ENCODE data around the gene SPIRE2. TPM values are rescaled to one million over a fixed set of nuclear protein-coding genes. Genes with fewer than 3 reads are reported as not detected.
A peak's percentile ranks its signal among the peaks of the same experiment; 100 is the strongest.

SPIRE2 gene
- total and polyA plus RNA-seq, 2 donors from 2014 or later = 2.9 to 6.5 TPM

DNA sequence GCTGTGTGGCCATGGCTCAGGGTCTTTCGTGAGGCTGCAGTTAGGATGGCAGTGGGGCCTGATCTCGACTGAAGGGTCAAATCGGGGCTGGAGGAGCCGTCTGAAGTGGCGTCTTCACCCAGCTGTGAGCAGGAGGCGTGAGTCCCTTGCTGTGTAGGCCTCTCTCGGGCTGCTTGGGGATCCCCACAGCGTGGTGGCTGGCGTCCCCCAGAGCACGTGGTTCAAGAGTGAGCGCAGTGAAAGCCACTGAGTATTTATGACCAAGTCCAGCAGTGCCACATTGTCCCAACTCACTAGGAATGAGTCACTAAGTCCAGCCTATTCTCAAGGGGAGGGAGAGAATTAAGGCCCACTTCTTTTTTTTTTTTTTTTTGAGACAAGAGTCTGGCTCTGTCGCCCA is 33.4 kb downstream of the SPIRE2 start:
- Histone ChIP-seq H3K36me3 (ENCODE audit: control insufficient read depth in 2 of 3, insufficient read depth in 3 of 3, low read length in 3 of 3) (no peaks in the 10 kb centered on the region), H3K4me1 (ENCODE audit: control insufficient read depth in 2 of 3, insufficient read depth in 2 of 3, low read depth in 1 of 3, low read length in 3 of 3) (peaks cover 0 to 4% (median 4%) of the 10 kb centered on the region in 3 donors), H3K27me3 (ENCODE audit: control insufficient read depth, insufficient read depth, low read length) (no peaks in the 10 kb centered on the region), H3K4me3 (ENCODE audit: low read length in 3 of 3) (no peak overlapping the region), H3K27ac (ENCODE audit: low read depth in 2 of 2, low read length in 2 of 2) (no peak overlapping the region), H3K9me3 (ENCODE audit: control insufficient read depth in 2 of 3, insufficient read depth in 1 of 3, low read length in 3 of 3) (no peaks in the 10 kb centered on the region), H3K9ac (ENCODE audit: low read length in 3 of 3) (no peak overlapping the region)
- DNase-seq (no peak), FAIRE-seq (no peak)
- TF ChIP-seq, protein P1, sequence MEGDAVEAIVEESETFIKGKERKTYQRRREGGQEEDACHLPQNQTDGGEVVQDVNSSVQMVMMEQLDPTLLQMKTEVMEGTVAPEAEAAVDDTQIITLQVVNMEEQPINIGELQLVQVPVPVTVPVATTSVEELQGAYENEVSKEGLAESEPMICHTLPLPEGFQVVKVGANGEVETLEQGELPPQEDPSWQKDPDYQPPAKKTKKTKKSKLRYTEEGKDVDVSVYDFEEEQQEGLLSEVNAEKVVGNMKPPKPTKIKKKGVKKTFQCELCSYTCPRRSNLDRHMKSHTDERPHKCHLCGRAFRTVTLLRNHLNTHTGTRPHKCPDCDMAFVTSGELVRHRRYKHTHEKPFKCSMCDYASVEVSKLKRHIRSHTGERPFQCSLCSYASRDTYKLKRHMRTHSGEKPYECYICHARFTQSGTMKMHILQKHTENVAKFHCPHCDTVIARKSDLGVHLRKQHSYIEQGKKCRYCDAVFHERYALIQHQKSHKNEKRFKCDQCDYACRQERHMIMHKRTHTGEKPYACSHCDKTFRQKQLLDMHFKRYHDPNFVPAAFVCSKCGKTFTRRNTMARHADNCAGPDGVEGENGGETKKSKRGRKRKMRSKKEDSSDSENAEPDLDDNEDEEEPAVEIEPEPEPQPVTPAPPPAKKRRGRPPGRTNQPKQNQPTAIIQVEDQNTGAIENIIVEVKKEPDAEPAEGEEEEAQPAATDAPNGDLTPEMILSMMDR (IDR thresholded peaks at IDR 0.05; ENCODE audit: borderline replicate concordance, extremely low read depth, insufficient read depth) = no peak
- intact Hi-C loops (cut with DNase I) = loop anchor here (10.0 kb wide), 1 partner anchor 157 kb away; the partner anchor contains the start of gene SPATA2L

DNA sequence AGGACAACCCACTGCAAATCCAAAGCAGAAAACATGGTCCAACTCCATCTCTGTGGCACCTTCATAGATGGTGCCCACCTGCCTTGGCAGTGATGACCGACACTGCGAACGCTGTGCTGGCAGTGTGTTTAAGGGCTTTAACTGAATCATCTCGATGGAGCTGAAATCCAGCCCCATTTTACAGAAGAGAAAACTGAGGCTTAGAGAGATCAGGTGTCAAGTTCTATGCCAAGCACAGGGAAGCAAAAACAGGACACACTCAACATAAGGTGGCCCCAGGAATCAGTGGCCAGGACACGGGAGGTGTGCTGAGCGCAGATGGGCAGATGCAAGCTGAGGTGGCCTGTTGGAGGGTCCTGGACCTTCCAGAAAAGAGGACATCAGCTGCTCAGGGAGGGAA is 34.5 kb downstream of the SPIRE2 start:
- no peaks in the 10 kb centered on the region for H3K27me3 ChIP-seq (ENCODE audit: control insufficient read depth, insufficient read depth, low read length)
- peaks cover 0 to 3% (median 0%) of the 10 kb centered on the region in 3 donors for H3K9me3 ChIP-seq (ENCODE audit: control insufficient read depth in 2 of 3, insufficient read depth in 1 of 3, low read length in 3 of 3)
- intact Hi-C loops (cut with DNase I) = loop anchor here (10.0 kb wide), 1 partner anchor 158 kb away; the partner anchor contains the start of gene SPATA2L
- TF ChIP-seq, protein P1 (IDR thresholded peaks at IDR 0.05; ENCODE audit: borderline replicate concordance, extremely low read depth, insufficient read depth) = no peak
- no peak overlapping the region for H3K9ac ChIP-seq (ENCODE audit: low read length in 3 of 3)
- H3K27ac ChIP-seq (ENCODE audit: low read depth in 2 of 2, low read length in 2 of 2) = no peak overlapping the region
- FAIRE-seq (no peak), DNase-seq (no peak)
- peaks cover 0 to 4% (median 4%) of the 10 kb centered on the region in 3 donors for H3K4me1 ChIP-seq (ENCODE audit: control insufficient read depth in 2 of 3, insufficient read depth in 2 of 3, low read depth in 1 of 3, low read length in 3 of 3)
- no peak overlapping the region for H3K4me3 ChIP-seq (ENCODE audit: low read length in 3 of 3)
- H3K36me3 ChIP-seq (ENCODE audit: control insufficient read depth in 2 of 3, insufficient read depth in 3 of 3, low read length in 3 of 3) = no peaks in the 10 kb centered on the region

DNA sequence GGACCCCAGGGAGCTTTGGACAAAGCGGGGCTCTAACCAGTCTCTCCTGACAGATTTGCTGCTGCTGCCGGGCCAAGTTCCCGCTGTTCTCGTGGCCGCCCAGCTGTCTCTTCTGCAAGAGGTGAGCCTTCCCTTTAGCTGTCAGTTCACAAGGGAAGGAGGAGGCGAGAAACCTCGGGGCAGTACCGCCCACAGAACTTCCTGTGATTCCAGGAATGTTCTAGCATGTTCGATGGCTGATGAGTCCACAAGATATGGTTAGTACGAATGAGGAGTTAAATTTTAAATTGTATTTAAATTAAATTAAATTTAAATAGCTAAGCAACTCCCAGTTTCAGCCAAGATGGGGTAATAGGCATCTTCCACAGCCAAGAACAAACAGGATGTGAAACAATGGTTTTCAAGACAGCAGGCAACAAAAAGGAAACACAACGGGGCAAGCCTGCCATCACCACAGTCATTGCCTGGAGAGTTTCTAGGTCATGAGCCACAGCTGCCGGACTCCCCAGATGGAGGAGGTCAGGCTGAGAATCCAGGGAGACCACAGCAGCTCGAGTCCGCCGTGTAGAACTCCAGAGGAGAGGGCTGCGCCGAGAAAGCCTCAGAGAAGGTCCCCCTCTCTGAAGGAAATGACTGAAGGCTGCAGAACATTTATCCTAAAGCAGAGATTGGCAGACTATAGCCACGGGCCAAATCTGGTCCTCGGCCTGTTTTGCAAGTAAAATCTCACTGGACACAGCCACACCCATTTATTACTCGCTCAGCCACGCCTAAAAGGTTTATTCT is 35.7 kb downstream of the SPIRE2 start:
- peak overlapping the region in 1 of 3 donors; percentile 5 for H3K9ac ChIP-seq (ENCODE audit: low read length in 3 of 3)
- peak overlapping the region; percentile 25 to 82 for H3K27ac ChIP-seq (ENCODE audit: low read depth in 2 of 2, low read length in 2 of 2)
- peaks cover 0 to 7% (median 0%) of the 10 kb centered on the region in 3 donors for H3K9me3 ChIP-seq (ENCODE audit: control insufficient read depth in 2 of 3, insufficient read depth in 1 of 3, low read length in 3 of 3)
- H3K4me3 ChIP-seq (ENCODE audit: low read length in 3 of 3) = no peak overlapping the region
- TF ChIP-seq, protein P1 (IDR thresholded peaks at IDR 0.05; ENCODE audit: borderline replicate concordance, extremely low read depth, insufficient read depth) = no peak
- peaks cover 0 to 4% (median 4%) of the 10 kb centered on the region in 3 donors for H3K4me1 ChIP-seq (ENCODE audit: control insufficient read depth in 2 of 3, insufficient read depth in 2 of 3, low read depth in 1 of 3, low read length in 3 of 3)
- intact Hi-C loops (cut with DNase I) = loop anchor here (10.0 kb wide), 1 partner anchor 159 kb away; the partner anchor contains the start of gene SPATA2L
- H3K27me3 ChIP-seq (ENCODE audit: control insufficient read depth, insufficient read depth, low read length) = no peaks in the 10 kb centered on the region
- FAIRE-seq (no peak), DNase-seq (no peak)
- no peaks in the 10 kb centered on the region for H3K36me3 ChIP-seq (ENCODE audit: control insufficient read depth in 2 of 3, insufficient read depth in 3 of 3, low read length in 3 of 3)

Measured in kidney (tissue), 14 donors.